SK-N-MC (cell line): ENCODE results near the gene PLXNA2.

Experiments used
- EZH2 ChIP-seq: fragments of 200-600 bp; sonication (generic); IDR thresholded peaks from one replicate; pipeline ENCODE4 v1.6.1; 2017; ENCODE audit warnings: antibody characterized with exemption
- POLR2AphosphoS5 ChIP-seq: IDR thresholded peaks from 2 replicates; pipeline ENCODE4 v1.6.1; 2012; ENCODE audit warnings: mild to moderate bottlenecking, low read depth, low read length, borderline replicate concordance

DNA sequence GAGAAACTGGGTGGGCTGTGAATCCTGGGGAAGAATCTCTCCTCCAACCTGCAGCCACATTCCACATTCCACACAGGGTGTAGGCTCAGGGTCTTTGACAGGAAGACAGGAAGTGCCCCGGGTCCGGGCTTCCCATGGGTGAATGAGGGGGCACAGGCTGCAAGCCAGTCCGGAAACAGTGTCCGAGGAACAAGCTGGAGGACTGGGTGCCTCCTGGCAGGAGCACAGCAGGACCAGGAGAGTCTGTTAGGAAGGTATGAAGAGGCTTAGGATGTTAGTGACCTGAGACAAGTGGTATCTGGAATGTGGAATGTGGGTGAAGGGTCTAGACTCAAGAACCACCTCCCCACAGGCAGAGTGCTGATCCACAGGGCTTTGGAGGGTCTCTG, 212.3 kb downstream of the PLXNA2 start:
- no peak for TF ChIP-seq POLR2AphosphoS5
- no peak for TF ChIP-seq EZH2
